Left lung (tissue), 10 donors: ENCODE data around the gene RPTOR. TPM values are rescaled to one million over a fixed set of nuclear protein-coding genes. Genes with fewer than 3 reads are reported as not detected.
A peak's percentile ranks its signal among the peaks of the same experiment; 100 is the strongest.

Source experiments
- ATAC-seq: fragments of 200-7000 bp; cut with Tn5 transposase; one replicate; pipeline ENCODE4 v1.9.1; 2020; ENCODE audit warnings: moderate library complexity
- DNase-seq, 4 donors: peaks; one replicate each; pipeline ENCODE4 v3.0.0-alpha.2; 2013 to 2020
- H3K27ac ChIP-seq, 2 donors: fragments of 200-600 bp; sonication (generic) in 1 of 2; one replicate each; pipeline versions ENCODE4 v1.5.0 to v1.8.0; 2020 to 2021
- H3K27me3 ChIP-seq, 2 donors: fragments of 200-600 bp; sonication (generic) in 1 of 2; one replicate each; pipeline versions ENCODE4 v1.5.0 to v1.8.0; 2020 to 2021
- H3K36me3 ChIP-seq, 2 donors: fragments of 200-600 bp; sonication (generic) in 1 of 2; one replicate each; pipeline versions ENCODE4 v1.5.0 to v1.8.0; 2020 to 2021
- H3K4me1 ChIP-seq, 2 donors: fragments of 200-600 bp; one replicate each; pipeline ENCODE4 v1.8.0; 2021
- H3K4me3 ChIP-seq, 2 donors: fragments of 200-600 bp; sonication (generic) in 1 of 2; one replicate each; pipeline versions ENCODE4 v1.5.0 to v1.8.0; 2020 to 2021; ENCODE audit warnings: mild to moderate bottlenecking in 1 of 2
- H3K9me3 ChIP-seq, 2 donors: fragments of 200-600 bp; sonication (generic) in 1 of 2; one replicate each; pipeline versions ENCODE4 v1.5.0 to v1.8.0; 2020 to 2021
- CTCF ChIP-seq, 2 donors: fragments of 200-600 bp; sonication (generic) in 1 of 2; IDR thresholded peaks; one replicate each; pipeline versions ENCODE4 v1.5.0 to v1.8.0; 2021; ENCODE audit warnings: antibody characterized with exemption in 2 of 2
- intact Hi-C, 2 donors: fragments of 100-400 bp; cut with DNase I; formaldehyde crosslinking; loops; one replicate each; pipeline versions ENCODE4 v1.11.2 to v1.14.2; 2022
- polyA plus RNA-seq, 6 donors: library from polyadenylated mRNA; unstranded; fragments of 120-200 nt; gene quantifications; one replicate each; pipeline ENCODE4 v1.2.1, GENCODE V29; 2013; ENCODE audit not compliant: insufficient read length in 6 of 6
- total RNA-seq, 2 donors: library from RNA; stranded (reverse); fragmentation: NEBNext Ultra II Directional; extraction: Animal tissue kit (Norgen Biotek cat#: 25700); gene quantifications; one replicate each; pipeline ENCODE4 v1.2.1, GENCODE V29; 2021
- donor health status: DM: no; HTN: yes; CAD: no.
- donor health status: DM: no; HTN: no; CAD: no.

Gene RPTOR
- total and polyA plus RNA-seq, 8 donors: 14.2 to 39.2 (median 20.7) TPM

- Histone ChIP-seq H3K4me1 (peaks cover 14 to 23% of the 10 kb centered on the region in 2 donors), H3K9me3 (no peaks in the 10 kb centered on the region), H3K4me3 (no peak overlapping the region), H3K36me3 (peaks cover 0 to 74% of the 10 kb centered on the region in 2 donors), H3K27ac (no peak overlapping the region), H3K27me3 (no peaks in the 10 kb centered on the region)
- DNase-seq: peak in 1 of 4 donors; percentile 68
- no peak for ATAC-seq
- intact Hi-C loops: no loop called here
- no peak for TF ChIP-seq CTCF (IDR thresholded peaks at IDR 0.05)
These were observed 348.4 kb downstream of the RPTOR start for GRCh38 chr17:80892900-80893603.

DNA sequence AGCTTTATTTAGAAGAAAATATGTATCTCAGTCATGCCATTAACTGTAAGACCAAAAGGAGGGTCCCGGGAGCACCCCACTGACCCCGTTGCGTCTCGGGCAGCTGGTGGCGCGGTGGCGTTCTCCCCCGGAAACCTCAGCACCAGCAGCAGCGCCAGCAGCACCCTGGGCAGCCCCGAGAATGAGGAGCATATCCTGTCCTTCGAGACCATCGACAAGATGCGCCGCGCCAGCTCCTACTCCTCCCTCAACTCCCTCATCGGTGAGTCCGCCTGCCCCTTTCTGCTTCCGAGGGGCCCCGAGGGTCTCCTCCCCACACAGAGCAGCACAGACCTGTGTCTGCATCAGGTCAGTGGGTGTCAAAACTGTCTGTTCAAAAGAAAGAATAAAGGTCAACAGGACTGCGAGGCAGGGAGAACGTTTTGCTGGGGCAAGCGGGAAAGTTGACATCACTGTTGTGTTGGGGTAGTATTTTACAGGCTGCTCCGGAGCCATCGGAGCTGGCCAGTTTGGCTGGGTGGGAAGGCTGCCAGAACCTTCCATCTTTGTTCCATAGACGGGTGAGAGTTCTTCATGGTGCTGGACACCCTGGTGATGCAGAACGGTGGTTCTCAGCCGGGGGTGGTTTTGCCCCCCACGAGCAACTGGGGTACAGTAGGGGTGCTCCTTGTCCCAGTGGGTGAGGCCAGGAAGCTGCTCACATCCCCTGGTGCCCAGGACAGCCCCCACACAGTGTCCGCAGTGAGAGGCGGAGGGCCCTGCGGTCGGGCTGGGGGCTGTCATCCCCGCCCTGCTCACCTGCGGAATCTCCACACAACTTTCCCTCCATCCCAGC is 349.2 kb downstream of the RPTOR start:
- no peak overlapping the region for H3K4me3 ChIP-seq
- ATAC-seq (no peak), DNase-seq (peak in 1 of 4 donors; percentile 64)
- H3K27me3 ChIP-seq: no peaks in the 10 kb centered on the region
- H3K27ac ChIP-seq: no peak overlapping the region
- TF ChIP-seq CTCF (IDR thresholded peaks at IDR 0.05): no peak
- intact Hi-C loops: no loop called here
- no peaks in the 10 kb centered on the region for H3K9me3 ChIP-seq
- peaks cover 14 to 23% of the 10 kb centered on the region in 2 donors for H3K4me1 ChIP-seq
- H3K36me3 ChIP-seq: peaks cover 0 to 66% of the 10 kb centered on the region in 2 donors

DNA sequence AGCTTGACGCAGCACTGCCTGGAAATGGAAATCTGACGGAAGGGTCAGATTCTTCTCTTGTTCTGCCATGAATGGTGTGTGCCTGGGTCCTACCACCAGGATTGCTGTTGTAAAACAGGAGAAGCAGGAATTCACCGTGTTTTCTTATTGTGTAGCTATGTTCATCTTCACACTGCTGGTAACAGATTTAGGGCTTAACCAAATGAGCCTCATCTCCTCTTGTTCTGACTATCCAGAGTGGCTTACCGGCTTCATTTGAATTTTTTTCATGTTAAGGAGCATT is 349.7 kb downstream of the RPTOR start:
- no peak for TF ChIP-seq CTCF (IDR thresholded peaks at IDR 0.05)
- H3K4me1 ChIP-seq: peaks cover 14 to 23% of the 10 kb centered on the region in 2 donors
- H3K27me3 ChIP-seq: no peaks in the 10 kb centered on the region
- H3K27ac ChIP-seq: no peak overlapping the region
- intact Hi-C loops: no loop called here
- no peak overlapping the region for H3K4me3 ChIP-seq
- no peaks in the 10 kb centered on the region for H3K9me3 ChIP-seq
- peaks cover 0 to 60% of the 10 kb centered on the region in 2 donors for H3K36me3 ChIP-seq
- no peak for DNase-seq
- ATAC-seq: no peak

DNA sequence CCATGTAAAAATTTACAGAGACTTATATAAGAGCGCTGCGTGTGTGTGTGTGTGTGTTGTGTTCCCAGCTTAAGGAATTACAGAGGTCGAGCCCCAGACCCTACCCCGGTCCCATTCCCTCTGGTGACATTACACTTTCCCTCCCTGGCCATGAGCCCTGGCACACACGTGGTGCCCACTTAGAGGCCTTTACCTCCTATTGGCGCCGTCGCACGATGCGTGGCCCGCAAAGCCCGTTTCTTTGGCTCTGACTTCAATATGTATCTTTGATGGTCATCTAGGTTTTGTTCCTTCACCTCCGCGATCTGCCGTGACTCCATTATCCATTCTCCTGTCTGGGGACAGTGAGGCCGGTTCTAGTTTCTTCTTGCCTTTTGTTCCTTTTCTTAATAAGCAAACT is 350.1 kb downstream of the RPTOR start:
- intact Hi-C loops: no loop called here
- H3K4me1 ChIP-seq: peaks cover 14 to 23% of the 10 kb centered on the region in 2 donors
- H3K9me3 ChIP-seq: no peaks in the 10 kb centered on the region
- no peak for TF ChIP-seq CTCF (IDR thresholded peaks at IDR 0.05)
- H3K36me3 ChIP-seq: peaks cover 0 to 60% of the 10 kb centered on the region in 2 donors
- no peak overlapping the region for H3K4me3 ChIP-seq
- H3K27me3 ChIP-seq: no peaks in the 10 kb centered on the region
- DNase-seq (no peak), ATAC-seq (no peak)
- H3K27ac ChIP-seq: no peak overlapping the region

- H3K27ac ChIP-seq: no peak overlapping the region
- peaks cover 14 to 23% of the 10 kb centered on the region in 2 donors for H3K4me1 ChIP-seq
- TF ChIP-seq CTCF (IDR thresholded peaks at IDR 0.05): no peak
- intact Hi-C loops: no loop called here
- peaks cover 0 to 60% of the 10 kb centered on the region in 2 donors for H3K36me3 ChIP-seq
- DNase-seq: no peak
- no peak overlapping the region for H3K4me3 ChIP-seq
- ATAC-seq: no peak
- H3K27me3 ChIP-seq: no peaks in the 10 kb centered on the region
- no peaks in the 10 kb centered on the region for H3K9me3 ChIP-seq
These were observed 350.7 kb downstream of the RPTOR start for GRCh38 chr17:80895366-80895765.
